Measurements from ENCODE around the gene LEMD1.

DNA sequence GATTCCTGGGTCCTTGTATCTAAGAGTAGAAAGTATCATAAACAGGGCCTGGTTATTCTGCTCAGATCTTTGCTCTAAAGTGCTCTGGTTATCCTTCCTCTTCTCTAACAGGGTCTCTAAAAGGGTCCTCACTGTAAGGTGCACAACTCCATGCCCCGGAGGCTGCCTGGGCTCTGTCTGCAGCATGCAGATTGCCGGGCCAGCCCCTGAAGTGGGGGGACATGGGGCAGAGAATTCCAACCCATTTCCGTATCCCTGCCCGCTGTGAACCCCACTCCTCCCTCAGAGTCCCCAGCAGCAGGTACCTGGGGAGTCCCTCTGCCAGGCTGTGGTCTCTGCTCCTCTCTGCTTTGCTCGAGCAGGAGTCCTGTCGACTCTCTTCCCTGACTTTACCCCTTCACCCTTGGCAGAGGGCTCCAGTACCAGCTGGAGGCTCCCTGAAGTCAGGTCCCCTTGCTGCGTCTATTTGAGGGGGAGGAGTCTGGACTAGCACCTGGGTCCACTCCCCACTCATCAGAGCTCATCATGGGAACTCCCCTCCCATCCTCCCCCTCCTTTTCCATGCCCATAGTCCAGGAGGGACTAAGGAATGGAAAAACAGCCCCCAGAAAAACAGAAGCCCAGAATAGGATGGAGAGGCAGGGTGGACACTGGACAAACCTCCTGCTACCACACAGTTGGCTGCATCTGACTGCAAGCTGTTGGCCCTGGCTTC is 21.9 kb upstream of the LEMD1 start:
- TF ChIP-seq, protein P1, sequence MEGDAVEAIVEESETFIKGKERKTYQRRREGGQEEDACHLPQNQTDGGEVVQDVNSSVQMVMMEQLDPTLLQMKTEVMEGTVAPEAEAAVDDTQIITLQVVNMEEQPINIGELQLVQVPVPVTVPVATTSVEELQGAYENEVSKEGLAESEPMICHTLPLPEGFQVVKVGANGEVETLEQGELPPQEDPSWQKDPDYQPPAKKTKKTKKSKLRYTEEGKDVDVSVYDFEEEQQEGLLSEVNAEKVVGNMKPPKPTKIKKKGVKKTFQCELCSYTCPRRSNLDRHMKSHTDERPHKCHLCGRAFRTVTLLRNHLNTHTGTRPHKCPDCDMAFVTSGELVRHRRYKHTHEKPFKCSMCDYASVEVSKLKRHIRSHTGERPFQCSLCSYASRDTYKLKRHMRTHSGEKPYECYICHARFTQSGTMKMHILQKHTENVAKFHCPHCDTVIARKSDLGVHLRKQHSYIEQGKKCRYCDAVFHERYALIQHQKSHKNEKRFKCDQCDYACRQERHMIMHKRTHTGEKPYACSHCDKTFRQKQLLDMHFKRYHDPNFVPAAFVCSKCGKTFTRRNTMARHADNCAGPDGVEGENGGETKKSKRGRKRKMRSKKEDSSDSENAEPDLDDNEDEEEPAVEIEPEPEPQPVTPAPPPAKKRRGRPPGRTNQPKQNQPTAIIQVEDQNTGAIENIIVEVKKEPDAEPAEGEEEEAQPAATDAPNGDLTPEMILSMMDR (IDR thresholded peaks at IDR 0.05; ENCODE audit: low read length): no peak
- no peak for TF ChIP-seq EZH2 (IDR thresholded peaks at IDR 0.05; ENCODE audit: borderline replicate concordance, low read length)
